ENCODE measurements around the gene BANF2.

- TF ChIP-seq CTCF (IDR thresholded peaks at IDR 0.05) (no peak), POLR2A (IDR thresholded peaks at IDR 0.05) (no peak), EP300 (IDR thresholded peaks at IDR 0.05) (no peak)
Observed at GRCh38 chr20:17765584-17765983, 65.8 kb downstream of the BANF2 start.

Data from ovary (tissue), 3 donors.